Measurements from ENCODE around the gene CORO2B. TPM values are rescaled to one million over a fixed set of nuclear protein-coding genes. Genes with fewer than 3 reads are reported as not detected.
A peak's percentile ranks its signal among the peaks of the same experiment; 100 is the strongest.

CORO2B gene
- total and polyA plus RNA-seq, 2 of the 13 experiments (the other 11 are each of a cell fraction or from before 2014, with no cell fraction given): 0.35 to 0.63 TPM

GRCh38 chr15:68559345-68560310, 19.2 kb upstream of the CORO2B start (continued):
- no peak for TF ChIP-seq ZNF792 (CRISPR knock-in tag; IDR thresholded peaks at IDR 0.05)
- TF ChIP-seq SCMH1 (CRISPR knock-in tag; IDR thresholded peaks at IDR 0.05; ENCODE audit: borderline replicate concordance): no peak
- no peak for TF ChIP-seq CREB3 (CRISPR knock-in tag; IDR thresholded peaks at IDR 0.05)
- no peak for TF ChIP-seq CREB1 (IDR thresholded peaks at IDR 0.05)
- no peak for TF ChIP-seq CREB1 (CRISPR knock-in tag; IDR thresholded peaks at IDR 0.05)
- TF ChIP-seq NR2F6 (IDR thresholded peaks at IDR 0.05): no peak
- TF ChIP-seq NR2F6 (CRISPR knock-in tag; IDR thresholded peaks at IDR 0.05): no peak
- no peak for TF ChIP-seq CBX1 (IDR thresholded peaks at IDR 0.05; ENCODE audit: low read depth)
- TF ChIP-seq NFAT5 (CRISPR knock-in tag; IDR thresholded peaks at IDR 0.05): no peak
- no peak for TF ChIP-seq ZMYM4 (CRISPR knock-in tag; IDR thresholded peaks at IDR 0.05)
- no peak for TF ChIP-seq MAF1 (CRISPR knock-in tag; IDR thresholded peaks at IDR 0.05; ENCODE audit: borderline replicate concordance)
- peak; percentile 64; the same call in 1 of the 2 replicates for TF ChIP-seq ZBTB14 (CRISPR knock-in tag; IDR thresholded peaks at IDR 0.05)
- TF ChIP-seq CSRNP1 (CRISPR knock-in tag; IDR thresholded peaks at IDR 0.05): no peak
- no peak for TF ChIP-seq MIER3 (CRISPR knock-in tag; IDR thresholded peaks at IDR 0.05; ENCODE audit: borderline replicate concordance)
- TF ChIP-seq MAX (IDR thresholded peaks at IDR 0.05): peak; percentile 41; the same call in 1 of the 2 replicates

Data from HepG2 (cell line).